Measurements from ENCODE around the gene TESPA1.
"Not testable (repeated sequence)": the region's sequence is repeated elsewhere in the genome, so short reads cannot be mapped to it uniquely, and the experiment has no call there.

Gene TESPA1
- 93.1 to 137 reads per million in 2 donors for total RNA-seq

GRCh38 chr12:54984658-54985376 lies at the start of gene TESPA1:
TSS of gene TESPA1 (minus strand) at chr12:54984762. CDS start at chr12:54974562, 10,200 bp downstream.
- DNase-seq: peak; percentile 32

GRCh38 chr12:55034218-55034617 lies 49.7 kb upstream of the TESPA1 start:
- no peak for DNase-seq

GRCh38 chr12:55025508-55025907 lies 40.9 kb upstream of the TESPA1 start:
- no peak for DNase-seq

- DNase-seq: no peak
Observed at GRCh38 chr12:55024575-55024974, 40.0 kb upstream of the TESPA1 start.

- no peak for DNase-seq
Observed at GRCh38 chr12:55019784-55020183, 35.2 kb upstream of the TESPA1 start, which contains the start of gene NEUROD4. TSS of gene NEUROD4 (plus strand) at chr12:55019974. CDS start at chr12:55026440, 6,466 bp downstream.

GRCh38 chr12:55017416-55017925 lies 32.9 kb upstream of the TESPA1 start:
- DNase-seq: no peak

- no peak for DNase-seq
Observed at GRCh38 chr12:55008944-55009585, 24.5 kb upstream of the TESPA1 start.

- no peak for DNase-seq
Observed at GRCh38 chr12:55002355-55002754, 17.8 kb upstream of the TESPA1 start.

- no peak for DNase-seq
Observed at GRCh38 chr12:55001198-55001868, 16.8 kb upstream of the TESPA1 start.

GRCh38 chr12:54998958-54999510 lies 14.5 kb upstream of the TESPA1 start:
- no peak for DNase-seq

- no peak for DNase-seq
Observed at GRCh38 chr12:54997929-54998522, 13.5 kb upstream of the TESPA1 start.

- DNase-seq: no peak
Observed at GRCh38 chr12:54996205-54996604, 11.6 kb upstream of the TESPA1 start.

- no peak for DNase-seq
Observed at GRCh38 chr12:54993181-54993835, 8.7 kb upstream of the TESPA1 start.

GRCh38 chr12:54991991-54992375 lies 7.4 kb upstream of the TESPA1 start:
- DNase-seq: no peak

GRCh38 chr12:54991161-54991990 lies 6.8 kb upstream of the TESPA1 start:
- no peak for DNase-seq

- no peak for DNase-seq
Observed at GRCh38 chr12:54989829-54990228, 5.3 kb upstream of the TESPA1 start.

- DNase-seq: no peak
Observed at GRCh38 chr12:54988402-54989054, 4.0 kb upstream of the TESPA1 start.

- no peak for DNase-seq
Observed at GRCh38 chr12:54987611-54988231, 3.2 kb upstream of the TESPA1 start.

- DNase-seq: not testable (repeated sequence)
Observed at GRCh38 chr12:54986773-54987172, 2.2 kb upstream of the TESPA1 start.

- DNase-seq: no peak
Observed at GRCh38 chr12:54983536-54984101, 943 bp downstream of the TESPA1 start.
